Activated T-helper 1 cell treated with Interleukin-2 at 50 U/mL for 16 hours (primary cell): ENCODE results near the gene PGBD1.
"Not testable (repeated sequence)": the region's sequence is repeated elsewhere in the genome, so short reads cannot be mapped to it uniquely, and the experiment has no call there.

Experiments
- DNase-seq: peaks from one replicate; pipeline ENCODE4 v3.0.0-alpha.2; 2020; ENCODE audit warnings: low read depth

The PGBD1 gene

DNA sequence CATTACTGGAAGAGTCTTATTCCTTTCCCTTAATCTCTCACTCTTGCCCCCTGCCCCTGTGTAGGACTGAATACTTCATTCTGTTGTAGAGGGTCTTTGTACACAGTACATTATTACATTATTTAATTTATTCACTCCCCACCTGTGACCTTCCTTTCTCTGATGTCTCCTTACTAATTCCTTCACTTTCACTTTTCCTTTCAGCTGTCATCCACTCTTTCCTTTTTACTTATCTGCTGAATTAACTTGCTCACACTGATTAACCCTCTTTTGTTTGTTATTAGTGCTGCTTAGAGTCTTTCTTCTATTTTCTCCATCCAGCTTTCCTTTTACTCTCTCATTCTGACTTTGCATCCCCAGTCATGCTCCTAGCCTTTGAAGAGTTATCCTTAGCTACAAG is 6.5 kb upstream of the PGBD1 start:
- DNase-seq = no peak

DNA sequence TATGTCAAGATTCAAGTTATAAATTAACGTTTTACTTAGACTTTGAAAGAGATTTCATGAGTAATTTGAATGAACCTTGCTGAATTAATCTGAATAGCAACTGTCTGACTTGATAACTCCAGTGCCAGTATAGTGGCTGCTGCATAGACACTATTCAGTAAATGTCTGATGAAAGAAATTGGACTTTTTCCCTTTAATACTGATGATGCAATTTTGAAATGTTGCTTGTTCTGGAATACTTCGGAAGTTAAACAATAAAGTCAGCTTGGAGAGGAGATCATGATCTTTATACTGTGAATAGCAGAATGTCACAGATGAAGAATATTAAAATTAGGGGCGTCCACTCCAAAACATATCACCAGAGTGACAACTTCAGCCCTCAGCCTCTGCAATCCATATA is 3.6 kb upstream of the PGBD1 start:
- no peak for DNase-seq

DNA sequence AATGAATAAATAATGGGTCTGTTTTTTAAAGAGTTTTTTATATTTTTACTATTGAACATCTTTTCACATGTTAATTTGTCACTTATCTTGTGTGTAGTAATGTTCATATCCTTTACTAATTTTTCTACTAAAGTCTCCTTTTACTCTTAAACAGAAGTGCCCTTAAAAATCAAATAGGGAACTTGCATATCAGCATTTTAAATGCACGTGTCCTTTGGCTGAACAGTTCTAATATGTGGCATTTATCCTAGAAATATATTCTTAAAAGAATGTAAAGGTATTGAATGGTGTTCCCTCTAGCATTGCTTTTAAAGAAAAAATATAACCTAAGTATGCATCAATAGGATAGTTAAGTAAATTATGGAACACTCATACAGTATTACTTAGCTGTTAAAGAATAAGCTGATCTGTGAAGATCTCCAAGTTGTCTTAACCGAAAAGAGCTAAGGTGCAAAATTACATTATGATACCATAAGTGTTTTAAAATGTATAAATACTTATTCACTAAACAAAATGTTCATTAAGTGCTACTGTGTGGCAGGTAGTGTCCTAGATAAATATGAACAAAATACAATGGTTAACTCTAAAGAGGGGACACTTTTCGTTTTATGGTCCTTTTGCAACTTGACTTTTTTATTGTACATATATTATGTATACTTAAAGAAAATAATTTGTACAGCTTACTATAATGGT is 631 bp upstream of the PGBD1 start:
- DNase-seq = no peak

DNA sequence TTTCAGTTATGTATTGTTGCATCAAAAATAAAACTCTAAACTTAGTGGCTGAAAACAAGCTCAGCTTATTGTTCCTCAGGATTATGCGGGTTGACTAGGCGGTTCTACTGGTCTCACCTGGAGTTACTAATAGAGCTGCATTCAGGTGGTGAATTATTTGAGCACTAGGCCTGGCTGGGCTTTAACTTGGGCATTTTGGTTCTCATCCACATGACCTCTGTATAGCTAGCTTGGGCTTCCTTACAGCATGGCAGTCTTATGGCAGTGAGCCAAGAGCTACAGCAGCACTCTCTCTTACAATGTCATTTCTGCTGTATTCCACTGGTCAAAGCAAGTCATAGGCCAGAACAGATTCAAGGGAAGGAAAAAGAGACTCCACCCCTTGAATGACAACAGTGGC is 1.6 kb downstream of the PGBD1 start:
- no peak for DNase-seq

DNA sequence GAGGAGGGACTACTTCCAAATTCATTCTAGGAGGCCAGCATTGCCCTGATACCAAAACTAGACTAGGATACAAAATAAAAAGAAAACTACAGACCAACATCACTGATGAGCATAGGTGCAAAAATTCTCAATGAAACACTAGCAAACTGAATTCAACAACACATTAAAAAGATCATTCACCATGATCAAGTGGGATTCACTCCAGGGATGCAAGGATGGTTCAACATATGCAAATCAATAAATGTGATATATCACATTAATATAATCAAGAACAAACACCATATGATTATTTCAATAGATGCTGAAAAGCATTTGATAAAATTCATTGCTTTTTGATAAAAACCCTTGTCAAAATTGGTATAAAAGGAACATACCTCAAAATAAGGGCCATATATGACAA is 10.2 kb downstream of the PGBD1 start:
- DNase-seq = no peak

DNA sequence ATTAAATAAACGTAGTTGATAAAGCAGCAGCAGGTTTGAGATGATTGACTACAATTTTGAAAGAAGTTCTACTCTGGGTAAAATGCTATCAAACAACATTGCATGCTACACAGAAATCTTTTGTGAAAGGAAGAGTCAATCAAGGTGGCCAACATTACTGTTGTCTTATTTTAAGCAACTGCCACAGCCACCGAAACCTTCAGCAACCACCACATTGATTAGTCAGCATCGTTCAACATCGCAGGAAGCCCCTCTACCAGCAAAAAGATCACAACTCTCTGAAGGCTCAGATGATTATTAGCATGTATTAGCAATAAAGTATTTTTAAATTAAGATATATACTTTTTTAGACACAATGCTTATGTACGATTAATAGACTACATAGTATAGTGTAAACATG is 14.0 kb downstream of the PGBD1 start:
- no peak for DNase-seq

DNA sequence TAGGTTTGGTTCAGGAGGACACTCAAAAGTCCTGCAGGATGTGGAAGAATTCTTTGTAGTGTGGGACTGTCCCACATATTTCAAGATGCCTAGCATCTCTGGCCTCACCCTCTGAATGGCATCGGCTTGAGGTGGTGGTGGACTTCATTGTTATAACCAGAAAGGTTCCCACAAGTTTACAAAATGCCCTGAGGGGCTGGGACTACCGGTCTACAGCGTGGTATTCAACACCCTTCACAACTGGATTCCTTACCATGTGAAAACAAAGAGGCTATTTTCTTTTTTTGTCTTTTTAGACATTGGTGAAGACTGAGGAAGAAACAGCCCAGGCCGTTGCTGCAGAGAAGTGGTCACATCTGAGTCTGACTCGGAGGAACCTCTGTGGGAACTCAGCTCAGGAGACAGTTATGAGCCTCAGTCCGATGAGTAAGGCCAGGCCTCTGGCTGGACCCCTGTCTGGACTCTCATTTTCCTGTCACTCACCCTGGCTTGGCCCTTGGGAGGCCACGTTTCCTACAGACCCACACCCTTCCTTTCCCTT is 15.2 kb downstream of the PGBD1 start:
- DNase-seq = no peak

DNA sequence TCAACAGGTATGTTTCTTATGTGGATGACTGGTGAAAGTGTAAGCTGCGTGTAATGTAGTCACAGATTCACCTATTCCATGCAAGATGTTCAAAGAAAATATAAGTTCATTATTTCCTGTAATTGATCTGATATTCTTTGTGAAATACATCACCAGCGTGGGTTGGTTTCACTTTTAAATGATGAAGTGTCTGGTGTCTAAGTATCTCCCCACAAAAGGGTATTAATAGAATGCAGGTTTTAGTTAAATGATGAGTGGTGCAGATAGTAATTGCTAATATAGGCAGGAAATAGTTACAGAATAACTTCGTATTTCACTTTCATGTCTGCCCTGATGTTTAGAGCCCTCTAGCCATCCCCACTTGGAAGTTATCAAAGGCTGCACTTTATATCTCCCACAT is 22.2 kb downstream of the PGBD1 start:
- no peak for DNase-seq

DNA sequence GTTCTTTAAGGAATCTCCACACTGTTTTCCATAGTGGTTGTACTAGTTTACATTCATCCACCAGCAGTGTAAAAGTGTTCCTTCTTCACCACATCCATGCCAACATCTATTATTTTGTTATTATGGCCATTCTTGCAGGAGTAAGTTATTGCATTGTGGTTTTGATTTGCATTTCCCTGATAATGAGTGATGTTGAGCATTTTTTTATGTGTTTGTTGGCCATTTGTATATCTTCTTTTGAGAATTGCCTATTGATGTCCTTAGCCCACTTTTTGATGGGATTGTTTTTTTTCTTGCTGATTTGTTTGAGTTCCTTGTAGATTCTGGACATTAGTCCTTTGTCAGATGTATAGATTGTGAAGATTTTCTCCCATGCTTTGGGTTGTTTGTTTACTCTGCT is 25.0 kb downstream of the PGBD1 start:
- not testable (repeated sequence) for DNase-seq

DNA sequence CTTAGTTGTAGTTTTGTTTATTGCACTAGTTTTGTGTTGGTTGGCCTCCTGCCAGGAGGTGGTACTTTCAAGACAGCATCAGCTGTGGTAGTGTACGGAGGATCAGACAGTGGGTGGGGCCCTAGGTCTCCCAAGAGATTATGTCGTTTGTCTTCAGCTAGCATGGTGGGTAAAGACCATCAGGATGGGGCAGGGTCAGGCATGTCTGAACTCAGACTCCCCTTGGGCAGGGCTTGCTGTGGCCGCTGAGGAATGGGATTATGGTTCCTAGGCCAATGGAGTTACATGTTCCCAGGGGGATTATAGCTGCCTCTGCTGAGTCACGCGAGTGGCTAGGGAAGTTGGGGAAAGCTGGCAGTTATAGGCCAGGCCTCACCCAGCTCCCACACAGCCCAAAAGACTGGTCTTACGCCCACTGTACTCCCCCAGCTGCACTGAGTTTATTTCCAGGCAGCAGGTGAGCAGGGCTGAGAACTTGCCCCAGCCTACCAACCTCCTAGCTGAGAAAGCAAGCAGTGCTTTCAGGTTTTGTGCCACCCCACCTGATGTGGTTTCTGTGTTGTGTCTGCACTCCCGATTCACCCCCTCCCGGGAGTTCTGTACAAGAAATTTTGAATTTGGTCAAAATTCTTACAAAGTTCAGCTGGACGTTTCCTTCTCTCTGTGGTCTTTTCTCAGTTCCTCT is 29.9 kb downstream of the PGBD1 start:
- DNase-seq = no peak

DNA sequence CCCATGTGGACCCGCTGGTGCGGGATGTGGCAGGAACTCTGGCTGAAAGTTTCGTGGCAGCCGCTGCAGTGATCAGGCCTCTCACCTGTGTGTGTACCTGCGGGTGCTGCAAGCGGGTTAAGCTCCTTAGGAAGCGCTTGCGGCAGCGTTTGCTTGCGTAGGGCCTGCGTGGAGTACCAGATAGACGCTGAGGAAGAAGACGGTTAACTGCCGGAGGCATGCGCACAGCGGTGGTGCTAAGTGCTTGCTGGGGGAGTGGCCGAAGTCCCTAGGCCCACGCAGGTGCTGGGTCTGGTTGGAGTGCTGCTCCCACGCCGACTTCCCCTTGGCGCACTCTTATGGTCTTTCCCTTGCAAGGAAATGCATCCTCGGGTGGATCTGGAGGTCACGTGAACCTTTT is 31.6 kb downstream of the PGBD1 start:
- DNase-seq = no peak

DNA sequence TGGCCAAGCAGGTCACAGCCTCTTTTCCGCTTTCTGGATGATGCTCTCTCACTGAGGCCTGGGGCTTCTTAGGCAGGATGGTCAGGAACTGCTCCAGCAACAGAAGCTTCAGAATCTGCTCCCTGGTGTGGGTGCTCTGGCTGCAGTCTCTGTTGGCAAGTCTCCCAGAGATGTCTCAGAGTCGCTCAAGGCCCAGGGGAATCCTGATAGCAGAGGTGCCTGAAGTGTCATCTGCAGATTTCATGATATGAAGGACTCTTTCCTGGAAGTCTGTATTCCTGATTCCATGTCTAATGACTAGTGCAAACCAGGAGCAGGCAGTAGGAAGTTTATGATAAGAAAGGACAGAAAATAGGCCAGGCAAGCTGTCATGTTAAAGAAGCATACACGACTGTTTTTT is 34.3 kb downstream of the PGBD1 start:
- DNase-seq = no peak

DNA sequence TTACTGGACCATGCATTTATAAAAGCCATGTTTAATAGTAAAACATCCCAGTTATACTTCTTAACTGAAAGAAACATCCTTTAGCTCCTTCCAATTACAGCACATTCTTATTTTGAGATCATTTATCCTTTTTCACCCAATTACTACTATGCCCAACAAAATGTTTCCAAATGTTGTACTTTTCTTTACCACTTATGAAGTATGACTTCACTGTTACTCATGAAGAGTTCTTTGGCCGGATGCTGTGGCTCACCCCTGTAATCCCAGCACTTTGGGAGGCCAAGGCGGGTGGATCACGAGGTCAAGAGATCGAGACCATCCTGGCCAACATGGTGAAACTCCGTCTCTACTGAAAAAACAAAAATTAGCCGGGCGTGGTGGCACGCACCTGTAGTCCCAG is 36.5 kb downstream of the PGBD1 start:
- not testable (repeated sequence) for DNase-seq

DNA sequence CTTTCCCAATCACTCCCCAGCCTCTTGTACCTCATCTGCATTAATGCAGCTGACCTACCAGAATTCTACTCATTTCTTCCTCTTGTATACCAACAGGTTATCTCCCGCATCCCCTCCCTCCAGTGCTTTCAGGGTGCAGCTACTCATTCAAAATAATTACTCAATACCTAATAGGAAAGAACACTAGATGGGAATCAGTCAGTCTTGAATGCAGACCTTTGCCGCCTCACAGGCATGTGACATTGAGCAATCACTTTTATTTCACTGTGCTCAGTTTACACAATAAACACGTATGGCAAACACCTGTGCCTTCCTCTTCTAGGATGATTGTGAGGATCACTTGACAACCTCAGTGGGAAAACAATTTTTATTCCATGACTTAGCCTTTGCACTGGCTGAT is 41.3 kb downstream of the PGBD1 start:
- no peak for DNase-seq

DNA sequence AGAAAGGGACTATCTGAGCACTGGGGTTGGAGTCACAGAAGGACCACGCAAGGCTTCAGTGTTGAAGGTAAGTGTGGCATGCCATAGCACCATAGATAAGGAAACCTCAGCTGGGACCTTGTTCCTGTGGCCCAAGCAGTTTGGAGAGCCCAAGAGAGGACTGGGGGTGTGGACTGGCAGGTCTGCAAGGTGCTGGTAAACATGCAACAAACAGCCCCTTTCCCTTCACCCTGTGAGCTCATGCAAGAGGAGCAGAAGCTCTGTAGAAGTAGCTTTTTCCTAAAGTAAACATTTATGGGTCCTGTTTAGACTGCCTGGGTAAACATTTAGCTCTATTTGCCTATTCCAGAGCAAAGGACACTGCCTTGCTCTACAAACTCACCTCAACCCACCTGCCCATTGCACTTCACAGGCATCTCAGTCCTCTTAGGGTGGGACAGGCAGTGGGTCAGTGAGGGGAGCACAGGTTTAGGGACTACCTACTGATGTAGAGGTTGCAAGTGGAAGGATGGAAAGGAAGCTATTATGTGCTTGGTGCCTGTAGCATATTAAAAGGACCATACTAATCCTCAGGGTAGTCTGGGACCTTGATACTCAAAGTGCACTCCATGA is 42.5 kb downstream of the PGBD1 start:
- no peak for DNase-seq

DNA sequence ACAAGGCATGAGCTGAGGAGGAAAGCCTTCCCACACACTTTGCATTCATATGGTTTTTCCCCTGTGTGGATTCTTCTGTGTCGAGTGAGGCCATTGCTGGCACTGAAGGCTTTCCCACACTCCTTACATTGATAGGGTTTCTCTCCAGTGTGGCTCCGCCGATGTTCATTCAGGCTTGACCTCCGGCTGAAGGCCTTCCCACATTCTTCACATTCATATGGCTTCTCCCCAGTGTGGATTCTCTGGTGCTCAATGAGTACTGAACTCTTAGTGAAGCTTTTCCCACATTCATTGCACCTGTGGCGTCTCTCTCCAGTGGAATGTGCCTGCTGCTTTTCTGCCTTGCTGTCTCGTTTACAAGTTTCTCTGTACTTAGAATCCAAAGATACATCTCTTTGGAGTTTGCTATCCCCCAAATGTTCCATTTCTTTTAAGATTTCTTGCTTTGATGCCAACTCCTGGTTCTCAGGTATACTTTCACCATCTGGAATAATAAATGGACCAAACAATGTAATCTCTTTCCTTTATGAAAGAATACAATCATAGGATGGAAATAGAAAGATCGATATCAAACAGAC is 45.1 kb downstream of the PGBD1 start:
- DNase-seq = no peak

DNA sequence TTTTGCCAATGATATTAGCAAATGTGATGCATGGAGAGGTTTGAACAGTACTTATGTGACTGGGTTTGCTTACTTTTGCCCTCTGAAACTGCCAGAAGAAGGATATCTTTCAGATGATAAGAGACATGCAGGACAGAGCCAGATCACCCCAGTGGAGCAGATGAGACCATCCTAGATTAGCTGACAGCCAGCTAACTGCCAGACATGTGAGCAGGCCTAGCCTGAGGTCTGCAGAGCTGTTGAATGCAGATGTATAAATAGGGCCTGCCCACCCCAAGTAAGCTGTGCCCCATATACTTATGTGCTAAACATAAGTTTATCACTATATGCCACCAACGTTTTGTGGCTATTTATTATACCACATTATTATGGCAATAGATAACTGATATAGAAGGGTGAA is 48.7 kb downstream of the PGBD1 start:
- DNase-seq = no peak

DNA sequence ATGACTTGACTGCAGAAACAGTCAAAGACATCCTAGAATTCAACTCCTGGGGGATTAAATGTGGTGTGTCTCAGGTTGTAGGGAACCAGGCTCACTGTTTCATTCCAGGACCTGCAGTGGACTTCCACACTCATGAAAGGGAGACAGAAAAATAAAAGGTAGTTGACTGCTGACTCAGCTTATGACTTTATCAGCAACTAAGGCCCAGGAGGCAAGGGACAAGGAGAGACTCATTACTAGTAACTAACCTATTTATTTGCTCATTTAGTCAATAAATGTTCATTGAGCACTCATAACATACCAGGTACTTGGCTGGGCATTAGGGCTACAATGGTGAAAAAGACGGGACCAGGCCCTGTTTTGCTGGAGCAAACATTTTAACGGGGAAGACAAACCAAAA is 51.7 kb downstream of the PGBD1 start:
- no peak for DNase-seq

DNA sequence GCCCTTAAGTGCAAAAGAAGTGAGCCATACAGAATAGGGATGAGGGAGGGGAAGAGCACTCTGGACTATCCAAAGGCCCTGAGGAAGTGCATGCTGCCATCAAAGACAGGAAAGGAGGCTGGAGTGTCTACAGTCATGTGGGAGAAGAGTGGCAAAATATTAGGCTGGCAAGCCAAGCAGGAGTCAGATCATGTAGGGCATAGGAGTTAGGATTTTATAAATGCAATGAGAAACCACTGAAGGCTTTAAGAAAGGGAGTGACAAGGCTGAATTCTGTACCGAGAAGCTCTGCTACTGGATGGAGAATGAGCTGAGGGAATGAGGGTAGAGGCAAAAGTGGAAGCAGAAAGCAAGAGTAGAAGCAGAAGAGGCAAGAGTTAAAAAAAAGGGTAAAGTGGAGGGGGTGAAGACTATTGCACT is 52.2 kb downstream of the PGBD1 start:
- DNase-seq = no peak

DNA sequence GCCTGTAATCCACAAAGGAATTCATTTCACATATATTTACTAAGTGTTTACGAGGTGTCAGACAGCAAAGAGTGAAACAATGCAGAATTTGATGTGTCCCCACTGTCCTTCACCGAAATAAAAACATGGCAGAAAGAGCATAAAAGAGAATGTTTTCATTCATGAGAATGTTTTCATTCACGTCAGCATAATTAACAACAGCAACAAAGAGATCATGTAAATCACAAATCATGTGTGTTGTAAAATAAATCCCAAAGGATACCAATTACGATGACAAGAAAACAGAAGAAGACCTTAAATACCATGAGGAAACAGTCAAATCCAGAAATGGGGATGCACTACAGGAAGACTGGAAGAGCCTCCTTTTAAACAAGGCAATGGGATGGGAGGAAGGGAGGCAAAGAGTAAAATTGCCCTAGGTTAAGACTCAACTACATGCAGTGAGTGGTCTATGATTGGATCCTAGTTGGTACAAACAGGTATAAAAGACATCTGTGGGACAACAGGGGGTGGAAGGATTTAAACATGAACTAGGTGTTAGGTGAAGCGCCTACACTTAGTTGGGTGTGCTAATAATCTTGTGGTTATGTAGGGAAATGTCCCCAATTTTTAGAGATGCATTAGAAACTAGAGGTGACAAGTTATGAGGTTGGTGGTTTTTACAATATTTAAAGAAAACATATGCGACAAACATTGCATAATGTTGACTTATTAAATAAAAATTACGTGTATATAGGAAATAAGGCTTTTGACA is 53.1 kb downstream of the PGBD1 start:
- DNase-seq = no peak

DNA sequence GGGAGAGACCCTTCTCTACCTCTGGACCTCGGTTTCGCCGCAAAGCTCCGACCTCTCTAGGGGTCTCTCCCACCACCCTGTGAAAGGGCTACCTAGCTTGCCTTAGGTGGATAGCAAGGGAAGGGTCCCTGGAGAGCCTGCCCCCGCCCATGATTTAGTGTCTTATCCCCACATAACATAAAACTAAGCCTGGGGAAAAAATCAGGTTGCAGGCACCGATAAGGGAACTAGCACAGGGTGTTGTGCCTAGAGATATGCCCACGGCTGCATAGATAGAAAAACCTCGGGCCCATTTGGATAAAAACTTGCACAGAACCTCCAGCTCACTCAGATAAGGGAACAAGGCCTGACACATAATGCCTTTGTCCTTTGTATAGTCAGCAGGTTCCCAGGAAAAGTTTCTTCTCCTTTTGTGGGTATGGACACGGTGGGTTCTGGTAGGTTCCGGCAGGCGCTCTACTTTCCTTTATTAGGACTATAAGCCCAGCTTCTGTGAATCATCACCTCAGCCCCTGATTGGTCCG is 53.7 kb downstream of the PGBD1 start:
- no peak for DNase-seq
